Hematopoietic multipotent progenitor cell treated with erythropoietin and hydrocortisone succinate and interleukin-3 and kit ligand, for 8 days (in vitro differentiated cells): ENCODE measurements around the gene SLC19A1.
"Not testable (repeated sequence)": the region's sequence is repeated elsewhere in the genome, so short reads cannot be mapped to it uniquely, and the experiment has no call there.

ENCODE experiments used
- DNase-seq: peaks from one replicate; pipeline ENCODE4 v3.0.0-alpha.2; 2015

The SLC19A1 gene

GRCh38 chr21:45531393-45532215 is 10.6 kb downstream of the SLC19A1 start:
- DNase-seq: no peak

- DNase-seq: not testable (repeated sequence)
These were observed 11.2 kb downstream of the SLC19A1 start for GRCh38 chr21:45531114-45531392.

GRCh38 chr21:45530423-45531113 is 11.7 kb downstream of the SLC19A1 start:
- DNase-seq: no peak

GRCh38 chr21:45529785-45530422 is 12.3 kb downstream of the SLC19A1 start:
- no peak for DNase-seq

GRCh38 chr21:45528981-45529784 is 13.1 kb downstream of the SLC19A1 start:
- DNase-seq: no peak

GRCh38 chr21:45528028-45528705 is 14.1 kb downstream of the SLC19A1 start:
- no peak for DNase-seq

- DNase-seq: not testable (repeated sequence)
These were observed 14.9 kb downstream of the SLC19A1 start for GRCh38 chr21:45527151-45527999.

GRCh38 chr21:45525910-45526306 is 16.3 kb downstream of the SLC19A1 start:
- no peak for DNase-seq

- DNase-seq: no peak
These were observed 16.9 kb downstream of the SLC19A1 start for GRCh38 chr21:45525153-45525909.

GRCh38 chr21:45524756-45525152 is 17.5 kb downstream of the SLC19A1 start:
- no peak for DNase-seq

- DNase-seq: no peak
These were observed 18.7 kb downstream of the SLC19A1 start for GRCh38 chr21:45523411-45524101.

GRCh38 chr21:45522986-45523385 is 19.3 kb downstream of the SLC19A1 start:
- no peak for DNase-seq

- DNase-seq: no peak
These were observed 19.9 kb downstream of the SLC19A1 start for GRCh38 chr21:45522381-45522780.

- no peak for DNase-seq
These were observed 21.0 kb downstream of the SLC19A1 start for GRCh38 chr21:45521241-45521640.

- DNase-seq: no peak
These were observed 23.1 kb downstream of the SLC19A1 start for GRCh38 chr21:45519182-45519581.

GRCh38 chr21:45518742-45519141 is 23.5 kb downstream of the SLC19A1 start:
- no peak for DNase-seq

- DNase-seq: no peak
These were observed 24.8 kb downstream of the SLC19A1 start for GRCh38 chr21:45517249-45518065.

GRCh38 chr21:45516671-45517151 is 25.5 kb downstream of the SLC19A1 start:
- no peak for DNase-seq

- DNase-seq: no peak
These were observed 26.1 kb downstream of the SLC19A1 start for GRCh38 chr21:45516071-45516670.
